Right lobe of liver (tissue), 4 donors: ENCODE measurements around the gene CDH4.

Source experiments
- CTCF ChIP-seq, 4 donors: fragments of 200-600 bp in 3 of 4; fragments of 450-650 bp in 1 of 4; IDR thresholded peaks; one replicate each; pipeline versions ENCODE4 v1.5.1 to v1.8.0; 2016 to 2022; ENCODE audit warnings: antibody characterized with exemption in 4 of 4, mild to moderate bottlenecking in 2 of 4
- POLR2A ChIP-seq: fragments of 450-650 bp; IDR thresholded peaks from one replicate; pipeline ENCODE4 v1.6.1; 2017; ENCODE audit warnings: antibody characterized with exemption, mild to moderate bottlenecking
- donor health status: DM: no; HTN: no; CAD: no.
- donor health status: DM: no; HTN: no; CAD: no.
- donor health status: DM: no; HTN: yes; CAD: no.

- no peak for TF ChIP-seq CTCF (IDR thresholded peaks at IDR 0.05)
- TF ChIP-seq POLR2A, result no peak
These were observed 659.8 kb downstream of the CDH4 start for GRCh38 chr20:61911824-61912223.
